ENCODE results near the gene MET. TPM values are rescaled to one million over a fixed set of nuclear protein-coding genes. Genes with fewer than 3 reads are reported as not detected.
"Not testable (repeated sequence)": the region's sequence is repeated elsewhere in the genome, so short reads cannot be mapped to it uniquely, and the experiment has no call there.

MET gene
- total RNA-seq, 2 experiments from 2014 or later = 0.16 to 0.27 TPM

DNA sequence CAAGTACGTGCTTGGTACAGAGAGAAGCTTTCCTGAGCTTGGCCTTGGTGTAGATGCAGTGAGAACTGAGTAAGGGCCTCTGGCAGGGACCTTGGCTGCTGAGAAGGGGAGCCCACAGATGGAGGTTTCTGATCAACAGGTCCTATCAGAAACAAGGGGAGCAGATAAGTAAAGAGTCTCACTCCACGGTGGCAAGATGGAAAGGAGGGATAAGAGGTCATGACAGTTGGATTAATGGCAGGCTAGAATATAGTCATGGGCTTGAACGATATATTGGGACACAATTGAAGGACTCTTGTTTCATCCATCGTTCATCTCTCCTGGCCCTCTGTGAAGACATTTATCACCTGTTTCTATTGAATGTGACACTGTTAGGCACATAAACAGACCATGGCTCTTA lies 41.5 kb downstream of the MET start:
- POLR2A ChIA-PET = no interaction called here
- Mint-ChIP-seq H3K9me3 (no peaks in the 10 kb centered on the region), H3K27ac (no peak overlapping the region), H3K36me3 (ENCODE audit: low read depth) (no peaks in the 10 kb centered on the region), H3K4me3 (no peak overlapping the region), H3K4me1 (ENCODE audit: low read depth) (no peaks in the 10 kb centered on the region), H3K27me3 (peaks cover 4% of the 10 kb centered on the region)
- intact Hi-C loops (cut with micrococcal nuclease) = no loop called here
- no peak for DNase-seq
- ATAC-seq = no peak
- CTCF ChIA-PET = no interaction called here
- TF ChIP-seq, protein P1, sequence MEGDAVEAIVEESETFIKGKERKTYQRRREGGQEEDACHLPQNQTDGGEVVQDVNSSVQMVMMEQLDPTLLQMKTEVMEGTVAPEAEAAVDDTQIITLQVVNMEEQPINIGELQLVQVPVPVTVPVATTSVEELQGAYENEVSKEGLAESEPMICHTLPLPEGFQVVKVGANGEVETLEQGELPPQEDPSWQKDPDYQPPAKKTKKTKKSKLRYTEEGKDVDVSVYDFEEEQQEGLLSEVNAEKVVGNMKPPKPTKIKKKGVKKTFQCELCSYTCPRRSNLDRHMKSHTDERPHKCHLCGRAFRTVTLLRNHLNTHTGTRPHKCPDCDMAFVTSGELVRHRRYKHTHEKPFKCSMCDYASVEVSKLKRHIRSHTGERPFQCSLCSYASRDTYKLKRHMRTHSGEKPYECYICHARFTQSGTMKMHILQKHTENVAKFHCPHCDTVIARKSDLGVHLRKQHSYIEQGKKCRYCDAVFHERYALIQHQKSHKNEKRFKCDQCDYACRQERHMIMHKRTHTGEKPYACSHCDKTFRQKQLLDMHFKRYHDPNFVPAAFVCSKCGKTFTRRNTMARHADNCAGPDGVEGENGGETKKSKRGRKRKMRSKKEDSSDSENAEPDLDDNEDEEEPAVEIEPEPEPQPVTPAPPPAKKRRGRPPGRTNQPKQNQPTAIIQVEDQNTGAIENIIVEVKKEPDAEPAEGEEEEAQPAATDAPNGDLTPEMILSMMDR (IDR thresholded peaks at IDR 0.05) = no peak

DNA sequence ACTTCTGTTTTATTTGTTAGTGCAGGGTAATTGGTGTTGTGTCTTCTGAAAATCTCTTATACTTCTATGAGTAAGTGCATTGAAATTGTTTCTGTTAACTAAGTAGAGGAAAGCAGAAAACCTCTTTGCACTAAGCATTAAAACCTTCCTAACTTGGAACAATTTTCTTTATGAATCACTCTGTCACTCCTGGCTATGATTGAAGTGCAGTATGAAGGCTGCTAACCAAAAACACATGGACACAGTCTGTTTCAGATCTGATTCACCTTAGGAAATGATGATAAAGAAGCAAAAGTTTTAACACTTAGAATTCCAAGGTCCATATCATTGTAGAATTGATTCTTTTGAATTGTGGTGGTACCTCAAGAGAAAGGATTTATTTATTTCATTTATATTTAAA lies 41.9 kb downstream of the MET start:
- ChIA-PET CTCF (no interaction called here), POLR2A (no interaction called here)
- Mint-ChIP-seq H3K9me3 (no peaks in the 10 kb centered on the region), H3K27me3 (peaks cover 2% of the 10 kb centered on the region), H3K27ac (no peak overlapping the region), H3K36me3 (ENCODE audit: low read depth) (no peaks in the 10 kb centered on the region), H3K4me3 (no peak overlapping the region), H3K4me1 (ENCODE audit: low read depth) (no peaks in the 10 kb centered on the region)
- ATAC-seq (no peak), DNase-seq (no peak)
- TF ChIP-seq, protein P1 (IDR thresholded peaks at IDR 0.05) = no peak
- intact Hi-C loops (cut with micrococcal nuclease) = no loop called here

DNA sequence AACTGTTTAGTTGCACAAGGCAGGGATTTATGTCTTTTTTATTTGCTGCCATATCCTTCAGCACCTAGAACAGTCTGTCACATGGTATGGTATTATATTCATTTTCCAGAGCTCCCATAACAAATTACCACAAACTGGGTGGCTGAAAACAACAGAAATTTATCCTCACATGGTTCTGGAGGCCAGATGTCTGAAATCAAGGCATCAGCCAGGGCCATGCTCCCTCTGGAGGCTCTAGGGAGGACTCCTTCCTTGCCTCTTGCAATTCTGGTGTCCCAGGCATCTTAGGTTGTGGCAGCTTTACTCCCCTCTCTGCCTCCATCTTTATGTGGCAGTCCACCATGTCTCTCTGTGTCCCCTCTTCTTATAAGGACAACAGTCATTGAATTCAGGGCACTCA lies 43.1 kb downstream of the MET start:
- ATAC-seq = no peak
- intact Hi-C loops (cut with micrococcal nuclease) = no loop called here
- Mint-ChIP-seq H3K36me3 (ENCODE audit: low read depth) (no peaks in the 10 kb centered on the region), H3K9me3 (no peaks in the 10 kb centered on the region), H3K27me3 (peaks cover 2% of the 10 kb centered on the region), H3K27ac (no peak overlapping the region), H3K4me3 (no peak overlapping the region), H3K4me1 (ENCODE audit: low read depth) (no peaks in the 10 kb centered on the region)
- CTCF ChIA-PET = interaction anchor here (0.6 kb wide), 1 partner anchor 672 kb away, joined by 3 read pairs; no protein-coding TSS in a partner anchor
- DNase-seq = no peak
- POLR2A ChIA-PET = no interaction called here
- TF ChIP-seq, protein P1 (IDR thresholded peaks at IDR 0.05) = no peak

DNA sequence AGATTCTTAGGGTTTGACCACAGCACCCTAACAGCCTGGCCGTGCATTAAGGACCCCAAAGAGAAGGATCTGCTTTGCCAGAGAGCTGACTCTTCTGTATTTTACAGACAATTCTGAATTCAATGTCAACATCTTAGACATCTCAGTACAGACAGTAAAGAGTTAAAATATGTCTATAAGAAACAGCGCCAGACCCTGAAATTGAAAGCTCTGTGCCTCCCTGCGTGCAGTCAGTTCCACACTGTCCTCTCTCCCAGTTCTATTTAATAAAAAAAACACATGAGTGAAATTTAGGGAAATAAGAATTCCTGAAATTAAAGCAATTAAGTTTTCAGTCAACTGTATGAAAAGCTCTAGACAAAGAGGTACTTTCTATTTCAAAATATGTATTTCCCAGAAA lies 45.1 kb downstream of the MET start:
- intact Hi-C loops (cut with micrococcal nuclease) = no loop called here
- ATAC-seq (no peak), DNase-seq (no peak)
- Mint-ChIP-seq H3K27ac (no peak overlapping the region), H3K4me1 (ENCODE audit: low read depth) (no peaks in the 10 kb centered on the region), H3K9me3 (no peaks in the 10 kb centered on the region), H3K36me3 (ENCODE audit: low read depth) (no peaks in the 10 kb centered on the region), H3K27me3 (peaks cover 1% of the 10 kb centered on the region), H3K4me3 (no peak overlapping the region)
- ChIA-PET POLR2A (no interaction called here), CTCF (no interaction called here)
- TF ChIP-seq, protein P1 (IDR thresholded peaks at IDR 0.05) = no peak

DNA sequence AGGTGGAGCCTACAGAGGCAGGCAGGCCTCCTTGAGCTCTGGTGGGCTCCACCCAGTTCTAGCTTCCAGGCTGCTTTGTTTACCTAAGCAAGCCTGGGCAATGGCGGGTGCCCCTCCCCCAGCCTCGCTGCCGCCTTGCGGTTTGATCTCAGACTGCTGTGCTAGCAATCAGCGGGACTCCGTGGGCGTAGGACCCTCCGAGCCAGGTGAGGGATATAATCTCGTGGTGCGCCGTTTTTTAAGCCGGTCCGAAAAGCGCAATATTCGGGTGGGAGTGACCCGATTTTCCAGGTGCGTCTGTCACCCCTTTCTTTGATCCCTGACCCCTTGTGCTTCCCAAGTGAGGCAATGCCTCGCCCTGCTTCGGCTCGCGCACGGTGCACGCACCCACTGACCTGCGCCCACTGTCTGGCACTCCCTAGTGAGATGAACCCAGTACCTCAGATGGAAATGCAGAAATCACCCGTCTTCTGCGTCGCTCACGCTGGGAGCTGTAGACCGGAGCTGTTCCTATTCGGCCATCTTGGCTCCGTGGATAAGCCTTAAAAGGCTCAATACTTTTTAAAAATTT lies 52.0 kb downstream of the MET start:
- H3K27ac Mint-ChIP-seq; H3K9me3 Mint-ChIP-seq; ATAC-seq; intact Hi-C loops (cut with micrococcal nuclease); CTCF ChIA-PET; H3K27me3 Mint-ChIP-seq; DNase-seq; H3K36me3 Mint-ChIP-seq (ENCODE audit: low read depth); H3K4me3 Mint-ChIP-seq; POLR2A ChIA-PET; H3K4me1 Mint-ChIP-seq (ENCODE audit: low read depth): not testable (repeated sequence)
